ENCODE measurements around the gene CAPN10.
"Not testable (repeated sequence)": the region's sequence is repeated elsewhere in the genome, so short reads cannot be mapped to it uniquely, and the experiment has no call there.

The CAPN10 gene

GRCh38 chr2:240586198-240586918 lies at the start of gene CAPN10:
CAPN10 (plus strand) TSS chr2:240586734; CDS start chr2:240586912, 178 bp downstream.
- peak; percentile 92 to 98 for DNase-seq (ENCODE audit: low read depth in 2 of 2)

- DNase-seq (ENCODE audit: low read depth in 2 of 2): no peak
Measured at GRCh38 chr2:240538031-240538780, 48.3 kb upstream of the CAPN10 start.

GRCh38 chr2:240539101-240539500 lies 47.4 kb upstream of the CAPN10 start:
- not testable (repeated sequence) for DNase-seq (ENCODE audit: low read depth in 2 of 2)

- DNase-seq (ENCODE audit: low read depth in 2 of 2): no peak
Measured at GRCh38 chr2:240539906-240540305, 46.6 kb upstream of the CAPN10 start.

GRCh38 chr2:240551288-240551687 lies 35.2 kb upstream of the CAPN10 start:
- no peak for DNase-seq (ENCODE audit: low read depth in 2 of 2)

GRCh38 chr2:240551811-240552210 lies 34.7 kb upstream of the CAPN10 start:
- no peak for DNase-seq (ENCODE audit: low read depth in 2 of 2)

- DNase-seq (ENCODE audit: low read depth in 2 of 2): no peak
Measured at GRCh38 chr2:240553956-240554480, 32.5 kb upstream of the CAPN10 start.

GRCh38 chr2:240554767-240555493 lies 31.6 kb upstream of the CAPN10 start:
- no peak for DNase-seq (ENCODE audit: low read depth in 2 of 2)

- no peak for DNase-seq (ENCODE audit: low read depth in 2 of 2)
Measured at GRCh38 chr2:240555541-240556250, 30.8 kb upstream of the CAPN10 start.

- peak in 1 of 2 donors; percentile 53 for DNase-seq (ENCODE audit: low read depth in 2 of 2)
Measured at GRCh38 chr2:240556553-240557100, 29.9 kb upstream of the CAPN10 start.

- no peak for DNase-seq (ENCODE audit: low read depth in 2 of 2)
Measured at GRCh38 chr2:240557101-240557751, 29.3 kb upstream of the CAPN10 start.

GRCh38 chr2:240557808-240558207 lies 28.7 kb upstream of the CAPN10 start, which contains the start of gene ANKMY1:
ANKMY1 (minus strand) TSS chr2:240557988; CDS start chr2:240557335, 653 bp downstream.
- DNase-seq (ENCODE audit: low read depth in 2 of 2): peak in 1 of 2 donors; percentile 72

GRCh38 chr2:240558236-240558761 lies 28.2 kb upstream of the CAPN10 start:
- DNase-seq (ENCODE audit: low read depth in 2 of 2): no peak

GRCh38 chr2:240559286-240559685 lies 27.2 kb upstream of the CAPN10 start:
- no peak for DNase-seq (ENCODE audit: low read depth in 2 of 2)

GRCh38 chr2:240560084-240560479 lies 26.5 kb upstream of the CAPN10 start, which contains the start of gene DUSP28:
DUSP28 (plus strand) TSS chr2:240560357; CDS start chr2:240560685, 328 bp downstream.
- peak; percentile 75 to 90 for DNase-seq (ENCODE audit: low read depth in 2 of 2)

- peak; percentile 99 for DNase-seq (ENCODE audit: low read depth in 2 of 2)
Measured at GRCh38 chr2:240560480-240561324, 25.8 kb upstream of the CAPN10 start.

- DNase-seq (ENCODE audit: low read depth in 2 of 2): no peak
Measured at GRCh38 chr2:240561325-240561971, 25.1 kb upstream of the CAPN10 start.

- DNase-seq (ENCODE audit: low read depth in 2 of 2): not testable (repeated sequence)
Measured at GRCh38 chr2:240563231-240563630, 23.3 kb upstream of the CAPN10 start.
